ENCODE results near the gene GOLGA6L9.
A peak's percentile ranks its signal among the peaks of the same experiment; 100 is the strongest.
"Not testable (repeated sequence)": the region's sequence is repeated elsewhere in the genome, so short reads cannot be mapped to it uniquely, and the experiment has no call there.

Gene GOLGA6L9

GRCh38 chr15:82429693-82430092 is at the start of gene GOLGA6L9:
Gene GOLGA6L9, plus strand, starts transcription at chr15:82429816. Its CDS starts 264 bp downstream, at chr15:82430080.
- not testable (repeated sequence) for DNase-seq

- DNase-seq = not testable (repeated sequence)
Observed at GRCh38 chr15:82381330-82381955, 48.2 kb upstream of the GOLGA6L9 start.

GRCh38 chr15:82387209-82387608 is 42.4 kb upstream of the GOLGA6L9 start:
- not testable (repeated sequence) for DNase-seq

GRCh38 chr15:82390152-82390551 is 39.5 kb upstream of the GOLGA6L9 start:
- DNase-seq = not testable (repeated sequence)

- not testable (repeated sequence) for DNase-seq
Observed at GRCh38 chr15:82392077-82392476, 37.5 kb upstream of the GOLGA6L9 start.

- no peak for DNase-seq
Observed at GRCh38 chr15:82393671-82394070, 35.9 kb upstream of the GOLGA6L9 start.

- not testable (repeated sequence) for DNase-seq
Observed at GRCh38 chr15:82395788-82396187, 33.8 kb upstream of the GOLGA6L9 start.

GRCh38 chr15:82397817-82398216 is 31.8 kb upstream of the GOLGA6L9 start:
- no peak for DNase-seq

GRCh38 chr15:82398785-82399184 is 30.8 kb upstream of the GOLGA6L9 start:
- DNase-seq = no peak

GRCh38 chr15:82399366-82400103 is 30.1 kb upstream of the GOLGA6L9 start:
- DNase-seq = not testable (repeated sequence)

- DNase-seq = not testable (repeated sequence)
Observed at GRCh38 chr15:82401918-82402317, 27.7 kb upstream of the GOLGA6L9 start.

GRCh38 chr15:82402341-82402740 is 27.3 kb upstream of the GOLGA6L9 start:
- DNase-seq = not testable (repeated sequence)

GRCh38 chr15:82406211-82406610 is 23.4 kb upstream of the GOLGA6L9 start:
- DNase-seq = not testable (repeated sequence)

GRCh38 chr15:82410306-82410705 is 19.3 kb upstream of the GOLGA6L9 start:
- not testable (repeated sequence) for DNase-seq

- DNase-seq = not testable (repeated sequence)
Observed at GRCh38 chr15:82411595-82411994, 18.0 kb upstream of the GOLGA6L9 start.

- DNase-seq = not testable (repeated sequence)
Observed at GRCh38 chr15:82414525-82415191, 15.0 kb upstream of the GOLGA6L9 start.

- DNase-seq = not testable (repeated sequence)
Observed at GRCh38 chr15:82420516-82420915, 9.1 kb upstream of the GOLGA6L9 start.

- not testable (repeated sequence) for DNase-seq
Observed at GRCh38 chr15:82420966-82421365, 8.7 kb upstream of the GOLGA6L9 start.

- DNase-seq = not testable (repeated sequence)
Observed at GRCh38 chr15:82427117-82427516, 2.5 kb upstream of the GOLGA6L9 start.

- DNase-seq = peak; percentile 29
Observed at GRCh38 chr15:82445420-82445819, 15.8 kb downstream of the GOLGA6L9 start.

GRCh38 chr15:82457336-82457735 is 27.7 kb downstream of the GOLGA6L9 start:
- DNase-seq = not testable (repeated sequence)

GRCh38 chr15:82465629-82466028 is 36.0 kb downstream of the GOLGA6L9 start:
- DNase-seq = not testable (repeated sequence)

GRCh38 chr15:82468205-82468604 is 38.6 kb downstream of the GOLGA6L9 start:
- DNase-seq = not testable (repeated sequence)

GRCh38 chr15:82469381-82469780 is 39.8 kb downstream of the GOLGA6L9 start:
- DNase-seq = not testable (repeated sequence)
